Activated CD4-positive, CD25-positive, alpha-beta regulatory T cell treated with anti-CD3 and anti-CD28 coated beads, Interleukin-2, amount 50 U/mL, for 16 hours (primary cell): ENCODE results near the gene NR2E1.

Experiments
- DNase-seq: peaks from one replicate; pipeline ENCODE4 v3.0.0-alpha.2; 2020; ENCODE audit warnings: low read depth, low spot score

NR2E1 gene

GRCh38 chr6:108171291-108171917 is 5.6 kb downstream of the NR2E1 start:
- DNase-seq, result no peak

GRCh38 chr6:108171918-108172516 is 6.2 kb downstream of the NR2E1 start:
- no peak for DNase-seq

- no peak for DNase-seq
Observed at GRCh38 chr6:108174371-108175175, 8.8 kb downstream of the NR2E1 start.

- no peak for DNase-seq
Observed at GRCh38 chr6:108175176-108175591, 9.4 kb downstream of the NR2E1 start.

GRCh38 chr6:108175592-108176279 is 9.9 kb downstream of the NR2E1 start:
- no peak for DNase-seq

- no peak for DNase-seq
Observed at GRCh38 chr6:108176281-108177089, 10.7 kb downstream of the NR2E1 start.

- no peak for DNase-seq
Observed at GRCh38 chr6:108179741-108180140, 13.9 kb downstream of the NR2E1 start.

- no peak for DNase-seq
Observed at GRCh38 chr6:108180266-108180665, 14.4 kb downstream of the NR2E1 start.

- no peak for DNase-seq
Observed at GRCh38 chr6:108180776-108181175, 15.0 kb downstream of the NR2E1 start.

- DNase-seq, result no peak
Observed at GRCh38 chr6:108186226-108186625, 20.4 kb downstream of the NR2E1 start.

GRCh38 chr6:108187519-108187918 is 21.7 kb downstream of the NR2E1 start:
- DNase-seq, result no peak

- no peak for DNase-seq
Observed at GRCh38 chr6:108193131-108193530, 27.3 kb downstream of the NR2E1 start.

- DNase-seq, result no peak
Observed at GRCh38 chr6:108193835-108194234, 28.0 kb downstream of the NR2E1 start.

GRCh38 chr6:108194503-108194902 is 28.7 kb downstream of the NR2E1 start:
- no peak for DNase-seq

- no peak for DNase-seq
Observed at GRCh38 chr6:108195209-108195608, 29.4 kb downstream of the NR2E1 start.

- no peak for DNase-seq
Observed at GRCh38 chr6:108198761-108199498, 33.1 kb downstream of the NR2E1 start.

GRCh38 chr6:108200186-108200585 is 34.4 kb downstream of the NR2E1 start:
- DNase-seq, result no peak

- no peak for DNase-seq
Observed at GRCh38 chr6:108200631-108201030, 34.8 kb downstream of the NR2E1 start.

GRCh38 chr6:108203189-108204112 is 37.6 kb downstream of the NR2E1 start:
- DNase-seq, result no peak

- no peak for DNase-seq
Observed at GRCh38 chr6:108207013-108207412, 41.2 kb downstream of the NR2E1 start.
